Epithelial cell of proximal tubule (primary cell): ENCODE results near the gene FAM3A. TPM values are rescaled to one million over a fixed set of nuclear protein-coding genes. Genes with fewer than 3 reads are reported as not detected.

Experiments
- DNase-seq: peaks from one replicate; pipeline ENCODE4 v3.0.0-alpha.2; 2011; ENCODE audit warnings: low read depth
- H3K4me3 ChIP-seq: 2 replicates; pipeline ENCODE4 v1.5.1; 2011; ENCODE audit warnings: low read depth, mild to moderate bottlenecking, low read length
- total RNA-seq: library from RNA; depleted of rRNA; stranded (reverse); fragments of >200 nt; gene quantifications from 2 replicates; pipeline ENCODE4 v1.2.3, GENCODE V29; 2015
- TF ChIP-seq, protein P1 (sequence below): conservative IDR thresholded peaks from 2 replicates; pipeline ENCODE4 v1.5.1; 2012; ENCODE audit warnings: low read depth, mild to moderate bottlenecking, low read length

Gene FAM3A
- total RNA-seq, 1 donor from 2014 or later: 24.8 TPM

DNA sequence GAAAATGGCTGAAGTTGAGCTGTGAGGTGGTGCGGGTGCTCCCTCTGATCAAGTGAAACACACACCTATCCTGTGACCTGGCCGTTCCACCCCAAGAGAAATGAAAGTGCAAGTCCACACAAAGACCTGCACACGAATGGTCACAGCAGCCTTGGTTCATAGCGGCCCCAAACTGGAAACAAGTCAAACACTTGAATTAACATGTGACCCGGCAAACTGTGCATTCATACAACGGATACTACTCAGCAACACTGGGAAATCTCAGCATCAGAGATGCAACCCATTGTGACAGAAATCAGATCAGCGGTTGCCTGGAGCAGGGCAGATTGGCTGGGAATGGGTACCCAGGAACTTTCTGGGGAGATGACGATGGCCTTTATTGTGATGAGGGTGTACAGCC lies 23.0 kb upstream of the FAM3A start:
- no peak for DNase-seq
- no peak overlapping the region for H3K4me3 ChIP-seq
- TF ChIP-seq, protein P1, sequence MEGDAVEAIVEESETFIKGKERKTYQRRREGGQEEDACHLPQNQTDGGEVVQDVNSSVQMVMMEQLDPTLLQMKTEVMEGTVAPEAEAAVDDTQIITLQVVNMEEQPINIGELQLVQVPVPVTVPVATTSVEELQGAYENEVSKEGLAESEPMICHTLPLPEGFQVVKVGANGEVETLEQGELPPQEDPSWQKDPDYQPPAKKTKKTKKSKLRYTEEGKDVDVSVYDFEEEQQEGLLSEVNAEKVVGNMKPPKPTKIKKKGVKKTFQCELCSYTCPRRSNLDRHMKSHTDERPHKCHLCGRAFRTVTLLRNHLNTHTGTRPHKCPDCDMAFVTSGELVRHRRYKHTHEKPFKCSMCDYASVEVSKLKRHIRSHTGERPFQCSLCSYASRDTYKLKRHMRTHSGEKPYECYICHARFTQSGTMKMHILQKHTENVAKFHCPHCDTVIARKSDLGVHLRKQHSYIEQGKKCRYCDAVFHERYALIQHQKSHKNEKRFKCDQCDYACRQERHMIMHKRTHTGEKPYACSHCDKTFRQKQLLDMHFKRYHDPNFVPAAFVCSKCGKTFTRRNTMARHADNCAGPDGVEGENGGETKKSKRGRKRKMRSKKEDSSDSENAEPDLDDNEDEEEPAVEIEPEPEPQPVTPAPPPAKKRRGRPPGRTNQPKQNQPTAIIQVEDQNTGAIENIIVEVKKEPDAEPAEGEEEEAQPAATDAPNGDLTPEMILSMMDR: no peak

DNA sequence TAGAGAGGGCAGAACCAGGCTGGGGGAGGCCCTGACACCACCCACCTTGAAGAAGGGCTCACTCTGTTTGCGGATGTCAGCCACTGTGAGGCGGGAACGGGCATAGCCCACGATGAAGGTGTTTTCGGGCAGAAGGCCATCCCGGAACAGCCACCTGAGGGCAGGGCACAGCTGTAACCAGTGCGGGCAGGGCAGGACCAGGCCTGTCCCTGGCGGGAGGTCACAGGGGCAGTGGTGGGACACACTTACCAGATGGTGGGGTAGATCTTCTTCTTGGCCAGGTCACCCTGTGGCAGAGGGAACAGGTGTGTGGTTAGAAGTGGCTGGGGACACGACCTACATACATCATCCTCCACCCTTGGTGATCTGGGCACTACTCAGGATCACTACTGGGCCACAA lies 19.9 kb upstream of the FAM3A start:
- TF ChIP-seq, protein P1: no peak
- DNase-seq: no peak
- no peak overlapping the region for H3K4me3 ChIP-seq

DNA sequence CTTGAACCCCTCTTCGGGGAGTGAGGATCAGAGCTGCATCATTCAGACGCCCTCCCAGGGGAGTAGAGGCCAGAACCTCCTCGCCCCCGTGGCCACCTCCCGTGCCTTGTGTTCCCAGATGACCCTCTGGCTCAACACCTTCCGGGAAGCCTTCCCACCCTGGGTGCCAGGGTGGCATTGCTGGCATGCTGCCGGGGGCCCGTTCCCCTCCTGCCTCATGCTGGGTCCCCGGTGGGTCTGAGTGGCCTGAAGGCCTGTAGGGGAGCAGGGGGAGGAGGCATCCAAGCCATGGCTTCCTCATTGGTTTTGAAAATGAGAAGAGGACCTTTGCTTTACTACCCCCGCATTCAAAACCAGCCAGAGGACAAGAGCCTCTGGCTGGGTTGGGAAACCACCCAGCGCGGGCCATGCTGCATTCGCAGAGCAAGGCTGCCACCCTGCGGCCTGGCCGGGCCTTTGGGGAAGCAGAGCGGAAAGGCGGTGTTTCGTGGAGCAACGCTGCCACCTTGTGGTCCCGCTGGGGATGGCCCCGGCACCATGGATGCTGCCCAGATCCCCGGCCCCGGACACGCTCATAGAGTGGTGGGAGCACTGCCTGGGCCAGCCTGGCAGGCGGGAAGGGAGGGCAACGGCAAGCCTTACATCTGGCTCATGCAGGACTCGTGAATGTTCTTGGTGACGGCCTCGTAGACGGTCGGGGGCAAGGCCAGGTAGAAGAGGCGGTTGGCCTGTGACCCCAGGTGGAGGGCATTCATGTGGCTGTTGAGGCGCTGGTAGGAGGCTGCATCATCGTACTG lies 18.7 kb upstream of the FAM3A start:
- DNase-seq: no peak
- H3K4me3 ChIP-seq: no peak overlapping the region
- TF ChIP-seq, protein P1: peak; percentile 83

DNA sequence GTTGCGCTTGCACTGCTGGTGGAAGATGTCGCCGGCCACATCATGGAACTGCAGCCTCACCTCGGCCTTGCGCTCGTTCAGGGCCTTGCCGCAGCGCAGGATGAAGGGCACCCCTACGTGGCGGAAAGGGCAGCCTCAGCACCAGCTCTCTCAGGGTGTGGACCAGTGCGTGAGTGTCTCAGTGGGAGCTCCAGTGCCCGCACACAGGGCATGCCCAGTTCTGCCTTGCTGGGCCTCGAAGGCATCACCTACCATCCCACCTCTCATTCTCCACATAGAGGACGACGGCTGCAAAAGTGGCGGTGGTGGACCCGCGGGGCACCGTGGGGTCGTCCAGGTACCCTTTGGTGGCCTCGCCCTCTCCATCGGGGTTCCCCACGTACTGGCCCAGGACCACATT lies 16.7 kb upstream of the FAM3A start:
- DNase-seq: no peak
- TF ChIP-seq, protein P1: no peak

DNA sequence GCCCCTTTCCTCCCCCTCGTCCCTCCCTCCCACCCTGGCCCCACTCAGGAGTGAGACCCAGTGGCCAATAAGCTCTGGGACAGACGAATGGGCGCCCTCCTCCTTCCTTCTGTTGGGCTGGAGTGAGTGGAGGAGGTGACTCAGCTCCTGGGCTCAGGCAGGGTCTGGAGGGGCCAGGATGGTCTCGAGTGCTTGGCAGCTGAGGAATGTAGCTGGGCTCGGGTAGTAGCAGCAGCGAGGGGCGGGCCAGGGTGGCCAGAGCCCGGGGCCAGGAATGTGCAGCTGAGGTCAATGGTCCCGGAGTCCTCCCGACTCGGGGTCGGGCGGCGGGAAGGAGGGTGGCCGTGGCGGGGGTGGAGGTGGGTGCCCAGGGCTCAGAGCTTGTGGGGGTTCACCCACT lies 15.6 kb upstream of the FAM3A start:
- no peak for DNase-seq
- TF ChIP-seq, protein P1: no peak
- no peak overlapping the region for H3K4me3 ChIP-seq

More for the DNA sequence above, 16.7 kb upstream of the FAM3A start:
- H3K4me3 ChIP-seq: no peak overlapping the region

DNA sequence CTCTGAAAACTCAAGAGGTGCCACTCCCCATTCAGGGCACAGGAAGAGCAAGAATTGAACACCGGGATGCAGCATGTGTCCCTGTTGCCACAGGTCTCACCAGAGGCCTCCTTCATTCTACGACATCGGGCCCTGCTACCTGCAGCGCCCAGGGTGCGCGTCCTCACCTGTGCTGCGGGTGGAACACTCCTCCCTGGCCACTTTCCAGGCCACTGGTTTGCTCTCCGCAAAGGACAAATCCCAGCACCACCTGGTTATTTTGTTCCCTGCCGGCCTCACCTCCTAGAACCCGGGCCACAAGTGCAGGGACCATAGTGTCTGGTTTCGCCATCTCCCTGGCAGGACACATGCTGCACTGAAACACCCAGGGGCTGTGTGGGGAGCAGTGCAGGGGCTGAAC lies 14.3 kb upstream of the FAM3A start:
- DNase-seq: no peak
- TF ChIP-seq, protein P1: no peak
- H3K4me3 ChIP-seq: no peak overlapping the region

DNA sequence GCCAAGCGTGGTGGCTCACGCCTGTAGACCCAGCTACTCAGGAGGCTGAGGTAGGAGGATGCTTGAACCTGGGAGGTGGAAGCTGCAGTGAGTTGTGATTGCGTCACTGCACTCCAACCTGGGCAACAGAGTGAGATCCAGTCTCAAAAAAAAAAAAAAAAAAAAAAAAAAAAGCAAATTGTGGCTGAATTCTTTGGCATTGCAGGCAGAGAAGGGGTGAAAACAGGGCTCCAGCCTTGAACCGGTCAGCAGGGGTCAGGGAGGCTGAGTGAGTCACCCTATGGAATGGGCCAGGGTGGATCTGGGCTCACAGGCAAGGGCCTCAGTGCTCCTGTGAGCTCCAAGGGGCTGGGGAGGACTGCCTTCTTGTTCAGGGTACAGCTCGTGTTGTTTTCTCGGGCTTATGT lies 13.2 kb upstream of the FAM3A start:
- H3K4me3 ChIP-seq: no peak overlapping the region
- no peak for DNase-seq
- TF ChIP-seq, protein P1: no peak
